Suprapubic skin (tissue), 4 donors: Measurements from ENCODE around the gene VANGL2.

ENCODE experiments used
- EP300 ChIP-seq: sonication (generic); formaldehyde crosslinking; IDR thresholded peaks from one replicate; pipeline ENCODE4 v1.6.1; 2017; ENCODE audit warnings: antibody characterized with exemption
- POLR2A ChIP-seq, 2 donors: fragments of 450-650 bp; IDR thresholded peaks; one replicate each; pipeline ENCODE4 v1.6.1; 2017; ENCODE audit warnings: antibody characterized with exemption in 2 of 2, mild to moderate bottlenecking in 2 of 2, moderate library complexity in 2 of 2
- POLR2AphosphoS5 ChIP-seq, 3 donors: sonication (generic); formaldehyde crosslinking; IDR thresholded peaks; one replicate each; pipeline ENCODE4 v1.6.1; 2017; ENCODE audit warnings: antibody characterized with exemption in 3 of 3
- TF ChIP-seq, protein P1 (sequence below), 2 donors: fragments of 200-600 bp in 1 of 2; fragments of 450-650 bp in 1 of 2; sonication (generic) in 1 of 2; IDR thresholded peaks; one replicate each; pipeline ENCODE4 v1.5.1; 2016 to 2019; ENCODE audit warnings: antibody characterized with exemption in 2 of 2, mild to moderate bottlenecking in 1 of 2, moderate library complexity in 1 of 2

DNA sequence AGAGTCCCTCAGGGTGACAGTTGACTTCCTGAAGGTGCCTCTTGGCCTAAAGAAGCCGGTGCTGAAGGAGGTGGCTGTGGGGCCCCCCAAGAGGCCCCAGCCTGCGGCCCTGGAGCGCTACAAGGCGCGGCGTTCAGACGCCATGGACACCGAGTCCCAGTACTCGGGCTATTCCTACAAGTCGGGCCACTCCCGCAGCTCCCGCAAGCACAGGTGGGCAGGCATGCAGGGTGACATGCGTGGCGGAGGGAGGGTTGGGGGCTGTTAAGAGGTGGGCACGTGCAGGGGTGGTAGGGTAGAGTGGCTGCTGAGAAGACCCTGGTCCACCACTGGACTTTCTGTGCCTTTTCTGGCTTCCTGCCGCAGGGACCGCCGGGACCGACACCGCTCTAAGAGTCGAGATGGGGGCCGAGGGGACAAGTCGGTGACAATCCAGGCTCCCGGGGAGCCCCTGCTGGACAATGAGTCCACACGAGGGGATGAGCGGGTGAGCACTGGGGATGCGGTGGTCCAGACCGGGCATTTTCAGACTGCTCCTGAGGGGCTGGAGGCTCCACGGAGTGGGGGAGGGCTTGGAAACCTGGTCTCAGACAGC is 15.4 kb downstream of the VANGL2 start:
- TF ChIP-seq, protein P1, sequence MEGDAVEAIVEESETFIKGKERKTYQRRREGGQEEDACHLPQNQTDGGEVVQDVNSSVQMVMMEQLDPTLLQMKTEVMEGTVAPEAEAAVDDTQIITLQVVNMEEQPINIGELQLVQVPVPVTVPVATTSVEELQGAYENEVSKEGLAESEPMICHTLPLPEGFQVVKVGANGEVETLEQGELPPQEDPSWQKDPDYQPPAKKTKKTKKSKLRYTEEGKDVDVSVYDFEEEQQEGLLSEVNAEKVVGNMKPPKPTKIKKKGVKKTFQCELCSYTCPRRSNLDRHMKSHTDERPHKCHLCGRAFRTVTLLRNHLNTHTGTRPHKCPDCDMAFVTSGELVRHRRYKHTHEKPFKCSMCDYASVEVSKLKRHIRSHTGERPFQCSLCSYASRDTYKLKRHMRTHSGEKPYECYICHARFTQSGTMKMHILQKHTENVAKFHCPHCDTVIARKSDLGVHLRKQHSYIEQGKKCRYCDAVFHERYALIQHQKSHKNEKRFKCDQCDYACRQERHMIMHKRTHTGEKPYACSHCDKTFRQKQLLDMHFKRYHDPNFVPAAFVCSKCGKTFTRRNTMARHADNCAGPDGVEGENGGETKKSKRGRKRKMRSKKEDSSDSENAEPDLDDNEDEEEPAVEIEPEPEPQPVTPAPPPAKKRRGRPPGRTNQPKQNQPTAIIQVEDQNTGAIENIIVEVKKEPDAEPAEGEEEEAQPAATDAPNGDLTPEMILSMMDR (IDR thresholded peaks at IDR 0.05): no peak
- no peak for TF ChIP-seq POLR2A (IDR thresholded peaks at IDR 0.05)
- TF ChIP-seq EP300: no peak
- no peak for TF ChIP-seq POLR2AphosphoS5 (IDR thresholded peaks at IDR 0.05)
